ENCODE results near the gene MAT2B. TPM values are rescaled to one million over a fixed set of nuclear protein-coding genes. Genes with fewer than 3 reads are reported as not detected.
"Not testable (repeated sequence)": the region's sequence is repeated elsewhere in the genome, so short reads cannot be mapped to it uniquely, and the experiment has no call there.

Gene MAT2B
- total RNA-seq, 4 donors from 2014 or later = 20.8 to 55.3 (median 44.8) TPM

- DNase-seq = no peak
- WGBS, 2 donors = 64 to 65% methylated on average over 3 of the region's 3 CpGs
- no peaks in the 10 kb centered on the region for H3K9me3 ChIP-seq
- H3K27ac ChIP-seq = no peak overlapping the region
- H3K4me3 ChIP-seq = no peak overlapping the region
- H3K27me3 ChIP-seq = no peaks in the 10 kb centered on the region
- TF ChIP-seq POLR2A (IDR thresholded peaks at IDR 0.05) = no peak
- TF ChIP-seq, protein P1, sequence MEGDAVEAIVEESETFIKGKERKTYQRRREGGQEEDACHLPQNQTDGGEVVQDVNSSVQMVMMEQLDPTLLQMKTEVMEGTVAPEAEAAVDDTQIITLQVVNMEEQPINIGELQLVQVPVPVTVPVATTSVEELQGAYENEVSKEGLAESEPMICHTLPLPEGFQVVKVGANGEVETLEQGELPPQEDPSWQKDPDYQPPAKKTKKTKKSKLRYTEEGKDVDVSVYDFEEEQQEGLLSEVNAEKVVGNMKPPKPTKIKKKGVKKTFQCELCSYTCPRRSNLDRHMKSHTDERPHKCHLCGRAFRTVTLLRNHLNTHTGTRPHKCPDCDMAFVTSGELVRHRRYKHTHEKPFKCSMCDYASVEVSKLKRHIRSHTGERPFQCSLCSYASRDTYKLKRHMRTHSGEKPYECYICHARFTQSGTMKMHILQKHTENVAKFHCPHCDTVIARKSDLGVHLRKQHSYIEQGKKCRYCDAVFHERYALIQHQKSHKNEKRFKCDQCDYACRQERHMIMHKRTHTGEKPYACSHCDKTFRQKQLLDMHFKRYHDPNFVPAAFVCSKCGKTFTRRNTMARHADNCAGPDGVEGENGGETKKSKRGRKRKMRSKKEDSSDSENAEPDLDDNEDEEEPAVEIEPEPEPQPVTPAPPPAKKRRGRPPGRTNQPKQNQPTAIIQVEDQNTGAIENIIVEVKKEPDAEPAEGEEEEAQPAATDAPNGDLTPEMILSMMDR (IDR thresholded peaks at IDR 0.05) = no peak
- no peaks in the 10 kb centered on the region for H3K36me3 ChIP-seq
- H3K4me1 ChIP-seq = no peaks in the 10 kb centered on the region
- intact Hi-C loops (cut with DNase I) = no loop called here
Measured at GRCh38 chr5:163535290-163535689, 29.9 kb downstream of the MAT2B start.

DNA sequence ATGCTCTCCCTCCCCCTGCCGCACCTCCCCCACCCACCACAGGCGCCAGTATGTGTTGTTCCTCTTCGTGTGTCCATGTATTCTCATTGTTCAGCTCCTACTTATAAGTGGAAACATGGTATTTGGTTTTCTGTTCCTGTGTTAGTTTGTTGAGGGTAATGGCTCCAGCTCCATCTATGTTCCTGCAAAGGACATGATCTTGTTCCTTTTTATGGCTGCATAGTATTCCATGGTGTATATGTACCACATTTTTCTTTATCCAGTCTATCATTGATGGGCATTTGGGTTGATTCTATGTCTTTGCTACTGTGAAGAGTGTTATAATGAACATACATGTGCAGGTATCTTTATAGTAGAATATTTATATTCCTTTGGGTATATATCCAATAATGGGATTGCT lies 31.0 kb downstream of the MAT2B start:
- intact Hi-C loops (cut with DNase I); H3K9me3 ChIP-seq; H3K36me3 ChIP-seq; H3K27me3 ChIP-seq; DNase-seq; H3K4me3 ChIP-seq; H3K4me1 ChIP-seq; H3K27ac ChIP-seq: not testable (repeated sequence)
- WGBS, 2 donors = 62 to 95% methylated on average over 2 to 3 of the region's 3 CpGs

- WGBS, 2 donors = 60 to 81% methylated on average over 1 of the region's 1 CpG
- Histone ChIP-seq H3K27me3 (no peaks in the 10 kb centered on the region), H3K27ac (no peak overlapping the region), H3K36me3 (no peaks in the 10 kb centered on the region), H3K4me1 (no peaks in the 10 kb centered on the region), H3K9me3 (no peaks in the 10 kb centered on the region), H3K4me3 (no peak overlapping the region)
- no peak for TF ChIP-seq POLR2A (IDR thresholded peaks at IDR 0.05)
- TF ChIP-seq, protein P1 (IDR thresholded peaks at IDR 0.05) = no peak
- intact Hi-C loops (cut with DNase I) = no loop called here
- DNase-seq = no peak
Measured at GRCh38 chr5:163540696-163541095, 35.3 kb downstream of the MAT2B start.

GRCh38 chr5:163542771-163543170 lies 37.4 kb downstream of the MAT2B start:
- intact Hi-C loops (cut with DNase I) = no loop called here
- 82 to 83% methylated on average over 2 of the region's 2 CpGs for WGBS, 2 donors

GRCh38 chr5:163544041-163544440 lies 38.6 kb downstream of the MAT2B start:
- no peak for DNase-seq
- H3K36me3 ChIP-seq = no peaks in the 10 kb centered on the region
- H3K27me3 ChIP-seq = no peaks in the 10 kb centered on the region
- WGBS, 2 donors = 55 to 69% methylated on average over 2 to 4 of the region's 4 CpGs
- TF ChIP-seq POLR2A (IDR thresholded peaks at IDR 0.05) = no peak
- TF ChIP-seq, protein P1 (IDR thresholded peaks at IDR 0.05) = no peak
- H3K4me3 ChIP-seq = no peak overlapping the region
- intact Hi-C loops (cut with DNase I) = no loop called here
- H3K9me3 ChIP-seq = no peaks in the 10 kb centered on the region
- H3K27ac ChIP-seq = no peak overlapping the region
- H3K4me1 ChIP-seq = no peaks in the 10 kb centered on the region

More at GRCh38 chr5:163542771-163543170, 37.4 kb downstream of the MAT2B start:
- H3K27ac ChIP-seq = no peak overlapping the region
- no peaks in the 10 kb centered on the region for H3K9me3 ChIP-seq
- H3K4me1 ChIP-seq = no peaks in the 10 kb centered on the region
- H3K36me3 ChIP-seq = no peaks in the 10 kb centered on the region
- TF ChIP-seq, protein P1 (IDR thresholded peaks at IDR 0.05) = no peak
- DNase-seq = no peak
- no peaks in the 10 kb centered on the region for H3K27me3 ChIP-seq
- no peak overlapping the region for H3K4me3 ChIP-seq

- DNase-seq = no peak
- H3K4me1 ChIP-seq = no peaks in the 10 kb centered on the region
- H3K36me3 ChIP-seq = no peaks in the 10 kb centered on the region
- intact Hi-C loops (cut with DNase I) = no loop called here
- no peaks in the 10 kb centered on the region for H3K27me3 ChIP-seq
- H3K27ac ChIP-seq = no peak overlapping the region
- TF ChIP-seq POLR2A (IDR thresholded peaks at IDR 0.05) = no peak
- TF ChIP-seq, protein P1 (IDR thresholded peaks at IDR 0.05) = no peak
- WGBS, 2 donors = 89 to 93% methylated on average over 4 of the region's 4 CpGs
- no peak overlapping the region for H3K4me3 ChIP-seq
- H3K9me3 ChIP-seq = no peaks in the 10 kb centered on the region
Measured at GRCh38 chr5:163544836-163545235, 39.4 kb downstream of the MAT2B start.
